NCI-H2107 (cell line): ENCODE measurements around the gene JMJD6.

Experiments used
- DNase-seq: peaks from one replicate; lab custom pipeline; 2025; lab: John Stamatoyannopoulos, UW

Gene JMJD6

DNA sequence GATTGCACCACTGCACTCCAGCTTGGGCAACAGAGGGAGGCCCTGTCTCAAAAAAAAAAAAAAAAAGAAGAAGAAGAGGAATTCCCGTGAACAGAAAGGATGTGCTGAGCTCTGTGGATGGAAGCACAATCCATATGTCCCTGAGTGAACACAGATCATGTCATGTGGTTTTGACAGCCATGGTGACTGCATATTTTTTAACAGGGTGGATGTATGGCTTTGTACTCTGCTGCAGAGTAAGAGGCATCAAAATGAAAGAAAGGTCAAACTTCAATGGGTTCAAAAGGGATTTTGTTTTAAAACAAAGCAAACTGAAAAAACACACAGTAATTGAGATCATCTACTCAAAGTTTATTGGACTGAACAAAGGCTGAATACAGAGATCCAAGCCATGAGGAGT, 47.2 kb downstream of the JMJD6 start:
- no peak for DNase-seq

- no peak for DNase-seq
These were observed 48.1 kb downstream of the JMJD6 start for GRCh38 chr17:76678330-76678729.

DNA sequence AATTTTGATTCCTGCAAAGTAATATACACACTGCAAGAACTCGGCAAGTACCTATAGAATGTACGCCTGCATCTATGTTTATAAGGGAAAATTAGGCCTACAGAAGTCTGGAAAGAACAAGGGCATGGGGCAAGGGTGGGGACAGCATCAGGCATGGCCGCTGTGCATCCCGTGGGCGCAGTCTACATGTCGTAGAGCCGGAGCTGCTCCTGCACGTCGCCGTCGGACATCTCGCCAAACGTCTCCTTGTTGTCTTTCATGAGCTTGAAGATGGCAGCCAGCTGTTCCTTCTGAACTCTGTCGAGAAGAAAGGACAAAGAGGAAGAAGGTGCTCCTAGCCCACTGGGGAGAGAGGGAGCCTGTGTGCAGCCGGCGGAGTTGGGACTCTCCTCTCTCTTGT, 49.0 kb downstream of the JMJD6 start:
- no peak for DNase-seq

DNA sequence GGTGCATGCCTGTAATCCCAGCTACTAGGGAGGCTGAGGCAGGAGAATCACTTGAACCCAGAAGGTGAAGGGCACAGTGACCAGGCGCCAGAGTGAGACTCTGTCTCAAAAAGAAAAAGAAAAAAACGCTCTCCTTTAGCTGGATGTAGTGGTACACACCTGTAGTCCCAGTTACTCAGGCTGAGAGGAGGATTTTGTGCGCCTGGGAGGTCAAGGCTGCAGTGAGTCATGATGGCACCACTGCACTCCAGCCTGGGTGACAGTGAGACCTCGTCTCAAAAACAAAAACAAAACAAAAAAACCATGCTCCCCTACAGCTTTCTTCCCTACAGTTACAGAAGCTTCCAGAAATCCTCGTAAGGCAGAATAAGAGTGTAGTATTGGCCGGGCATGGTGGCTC, 49.8 kb downstream of the JMJD6 start:
- no peak for DNase-seq

DNA sequence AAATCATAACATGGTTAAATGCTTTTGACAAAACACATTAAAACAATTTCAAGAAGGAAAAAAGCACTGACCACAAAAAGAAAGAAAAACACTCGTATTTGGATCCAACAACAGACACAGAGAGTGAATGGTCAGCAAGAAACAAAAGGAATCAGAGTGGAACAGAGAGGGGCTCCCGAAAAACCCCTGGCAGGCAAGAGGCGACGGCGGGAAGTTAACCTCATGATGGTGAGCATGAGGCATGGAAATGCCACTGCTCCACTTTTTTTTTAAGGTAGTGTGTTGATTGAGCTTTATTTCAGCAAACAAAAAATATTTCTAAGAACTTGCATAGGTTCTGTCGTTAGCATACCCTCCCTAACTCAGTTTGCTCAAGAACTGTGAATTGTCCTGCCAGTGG, 50.8 kb downstream of the JMJD6 start:
- DNase-seq = no peak

- DNase-seq = no peak
These were observed 51.8 kb downstream of the JMJD6 start for GRCh38 chr17:76674600-76674999.

DNA sequence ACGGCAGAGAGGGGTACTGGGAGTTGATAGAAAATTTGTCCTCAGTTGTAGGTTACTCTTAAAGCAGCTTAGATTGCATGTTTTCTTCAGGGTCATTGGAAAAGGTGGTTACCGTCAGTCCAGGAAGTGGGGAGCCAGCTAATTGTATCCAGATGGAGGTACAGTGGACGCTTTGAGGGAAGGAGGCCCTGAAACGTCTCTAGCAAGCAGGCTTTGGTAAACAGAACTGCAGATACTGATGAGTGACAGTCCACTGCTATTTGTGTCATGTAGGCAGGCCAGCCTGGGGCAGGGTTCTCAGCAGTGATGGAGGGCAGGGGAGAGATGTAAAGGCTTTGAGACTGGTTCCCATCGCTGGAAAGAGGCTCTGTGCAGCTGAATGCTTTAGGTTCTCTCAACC, 52.7 kb downstream of the JMJD6 start:
- no peak for DNase-seq

- DNase-seq = no peak
These were observed 53.5 kb downstream of the JMJD6 start for GRCh38 chr17:76672892-76673291.

DNA sequence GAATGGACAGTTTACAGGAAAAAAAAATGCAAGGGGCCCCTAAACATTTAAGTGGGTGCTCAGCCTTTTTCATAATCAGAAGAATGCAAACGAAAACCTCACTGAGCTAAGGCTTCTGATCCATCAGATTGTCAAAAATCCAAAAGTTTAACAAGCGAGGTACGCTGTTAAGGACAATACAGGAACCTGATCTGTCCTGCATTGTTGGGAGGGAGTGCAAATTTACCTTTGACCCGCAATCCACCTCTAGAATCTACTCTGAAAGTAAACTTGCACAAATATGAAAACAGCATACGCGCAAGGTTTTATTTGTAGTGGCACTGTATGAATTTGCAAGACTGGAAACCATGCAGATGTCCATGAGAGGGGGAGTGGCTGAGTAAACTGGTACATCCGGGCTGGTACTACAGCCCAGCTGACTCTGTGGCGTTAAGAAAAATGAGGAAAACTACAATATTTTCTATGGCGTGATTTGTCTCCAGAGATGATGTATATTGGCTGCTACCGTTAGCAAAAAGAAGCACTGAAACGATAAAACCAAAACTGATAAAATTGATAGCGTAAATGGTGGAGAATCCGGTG, 54.0 kb downstream of the JMJD6 start:
- no peak for DNase-seq

DNA sequence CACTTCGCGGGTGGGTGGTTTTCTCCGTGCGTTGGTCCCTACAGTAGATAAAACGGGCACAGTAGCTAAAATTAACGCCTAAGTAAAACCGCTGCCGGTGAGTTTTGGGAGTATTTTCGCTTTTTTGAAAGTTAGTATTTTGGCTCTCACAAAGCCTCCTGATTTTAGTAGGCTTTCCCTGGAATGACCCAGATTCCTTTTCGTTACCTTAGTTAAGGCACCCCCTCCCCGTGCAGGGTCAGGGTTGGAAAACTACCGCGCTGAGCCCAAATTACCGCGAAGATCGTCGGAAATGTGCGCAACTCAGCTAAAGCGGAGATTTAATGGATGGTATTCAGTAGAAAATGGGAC, 54.5 kb downstream of the JMJD6 start:
- DNase-seq = no peak

- peak; percentile 93 for DNase-seq
These were observed 55.1 kb downstream of the JMJD6 start for GRCh38 chr17:76671123-76671911.

GRCh38 chr17:76670718-76671122, 55.7 kb downstream of the JMJD6 start:
- DNase-seq = no peak

- DNase-seq = no peak
These were observed 56.2 kb downstream of the JMJD6 start for GRCh38 chr17:76670020-76670717.
